Non-pigmented ciliary epithelial cell (primary cell): ENCODE data around the gene BACH2.
"Not testable (repeated sequence)": the region's sequence is repeated elsewhere in the genome, so short reads cannot be mapped to it uniquely, and the experiment has no call there.

Experiments
- DNase-seq: peaks from one replicate; pipeline ENCODE4 v3.0.0-alpha.2; 2010; ENCODE audit warnings: low read depth

BACH2 gene

GRCh38 chr6:90301816-90302215, 5.2 kb upstream of the BACH2 start:
- no peak for DNase-seq

DNA sequence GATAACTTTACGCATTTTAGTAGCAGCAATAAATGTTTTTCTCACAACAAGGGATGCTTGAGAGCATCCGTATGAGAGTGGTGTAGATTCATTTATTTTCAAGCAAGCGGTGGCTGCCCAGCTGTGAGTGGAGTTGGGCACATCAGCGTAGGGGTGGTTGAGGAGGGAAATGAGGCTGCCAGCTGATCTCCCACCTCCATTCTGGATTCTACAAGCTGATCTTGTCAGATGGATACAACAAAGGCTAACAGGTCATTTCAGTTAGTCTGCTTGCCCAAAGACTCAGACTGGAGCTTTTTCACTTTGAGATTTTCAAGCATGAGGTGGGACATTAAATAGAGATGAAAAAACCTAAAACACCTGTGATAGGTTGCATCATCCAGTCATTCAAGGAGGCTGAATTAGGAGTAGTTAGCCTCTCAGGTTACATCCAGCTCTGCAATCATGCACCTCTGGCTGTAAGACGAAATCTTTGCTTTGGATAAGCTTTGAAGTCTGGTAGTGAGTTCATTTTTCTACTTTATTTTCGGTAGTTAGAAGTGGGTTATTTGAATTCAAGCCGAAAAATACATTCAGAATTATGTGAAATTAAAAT, 1.9 kb upstream of the BACH2 start:
- no peak for DNase-seq

DNA sequence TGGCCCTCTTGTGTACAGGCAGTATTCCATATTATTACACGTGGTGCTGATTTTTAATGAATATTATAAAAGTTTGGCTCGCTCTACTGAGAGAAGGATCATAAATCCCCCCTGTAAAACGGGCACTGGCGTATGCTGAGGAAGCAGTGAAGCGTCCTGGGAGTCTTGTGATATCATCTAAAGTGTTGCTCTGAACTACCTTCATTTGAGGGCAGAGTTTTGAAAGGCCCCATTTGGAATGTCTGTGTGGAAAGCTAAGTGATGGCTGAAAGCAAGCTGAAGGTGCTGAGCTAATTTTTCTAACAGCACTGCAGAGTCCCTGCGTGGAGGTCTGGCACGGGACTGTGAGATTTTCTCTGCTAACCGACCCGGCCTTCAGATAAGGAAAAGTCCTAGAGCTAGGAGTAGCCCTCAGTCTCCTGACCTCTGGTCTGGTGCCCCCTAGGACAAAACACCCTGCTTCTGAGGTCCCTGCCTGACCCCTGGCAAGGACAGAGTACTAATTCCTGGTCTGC, 1.3 kb upstream of the BACH2 start:
- DNase-seq = no peak

DNA sequence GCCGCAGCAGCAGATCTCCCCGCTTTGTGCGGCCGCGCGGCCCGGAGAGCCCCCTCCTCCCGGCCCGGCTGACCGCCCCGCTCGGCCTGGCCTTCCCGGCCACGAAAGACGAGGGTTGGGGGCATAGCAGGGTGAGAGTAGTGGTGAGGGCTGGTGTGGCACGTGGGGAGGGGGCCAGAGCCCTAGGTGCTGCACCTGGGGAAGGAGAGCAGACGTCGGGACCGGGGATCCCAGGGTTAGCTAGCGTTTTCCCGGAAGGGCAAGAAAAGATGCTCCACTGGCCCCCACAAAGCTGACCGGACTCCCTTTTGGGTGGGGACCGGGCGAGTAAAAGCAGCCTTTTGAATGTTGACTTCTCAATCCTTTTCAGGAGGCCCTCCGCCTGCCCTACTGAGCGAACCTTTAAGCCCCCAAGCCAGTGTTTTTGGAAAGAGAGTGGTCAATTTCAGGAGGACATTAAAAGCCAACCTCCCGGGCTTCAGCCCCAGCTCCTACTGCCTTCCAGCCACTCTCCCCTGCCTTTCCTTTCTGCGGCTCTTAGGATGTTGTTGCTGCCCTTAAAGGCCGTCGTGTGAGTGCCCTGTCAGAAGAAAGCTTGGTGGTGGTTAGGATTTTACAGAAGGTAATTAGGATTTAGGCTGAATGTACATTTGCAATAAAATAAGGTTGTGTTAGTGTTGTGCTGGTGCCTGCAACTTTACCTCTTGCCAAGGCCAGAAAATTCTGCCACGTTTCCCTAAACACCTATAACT, 648 bp upstream of the BACH2 start:
- no peak for DNase-seq

GRCh38 chr6:90295854-90296340, 746 bp downstream of the BACH2 start:
- no peak for DNase-seq

DNA sequence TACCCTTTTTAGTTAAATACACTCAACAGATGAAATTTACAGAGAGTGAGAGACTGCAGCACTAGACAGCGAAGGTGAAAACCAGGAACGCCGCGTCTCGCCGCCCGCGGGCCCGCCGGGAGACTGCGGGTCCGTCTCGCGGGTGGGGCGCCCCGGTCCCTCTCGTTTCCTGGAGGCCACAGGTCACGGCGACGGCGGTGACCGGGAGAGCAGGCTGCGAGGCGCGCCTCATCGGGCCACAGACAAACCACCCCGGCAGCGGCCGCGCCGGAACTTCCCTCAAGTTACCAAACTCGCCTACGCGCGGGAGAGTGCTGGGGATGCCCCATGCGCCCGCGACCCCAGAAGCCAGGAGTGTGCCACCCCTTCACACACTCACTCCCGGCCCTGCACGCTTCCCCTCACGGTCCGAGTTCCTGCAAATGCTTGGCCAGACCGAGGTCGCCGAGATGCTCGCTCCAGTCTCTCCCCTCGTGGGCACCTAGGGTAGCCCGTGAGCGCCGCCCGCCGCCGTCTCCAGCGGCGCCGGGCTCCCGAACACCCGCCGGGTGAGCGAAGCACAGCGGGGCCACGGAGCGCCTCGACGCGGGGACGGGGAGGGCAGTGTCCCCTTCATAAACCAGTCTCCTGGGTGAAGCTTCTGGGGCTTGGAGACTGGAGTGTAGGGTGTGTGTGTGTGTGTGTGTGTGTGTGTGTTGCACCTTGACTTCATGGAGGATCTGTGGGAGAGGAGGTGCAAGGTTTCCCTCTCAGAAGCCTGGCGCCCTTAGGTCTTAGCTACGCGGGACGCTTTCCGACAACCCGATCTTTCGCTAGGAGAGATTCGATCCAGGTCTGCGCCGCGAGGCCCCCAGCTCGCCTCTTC, 1.4 kb downstream of the BACH2 start:
- DNase-seq = no peak

- no peak for DNase-seq
Measured at GRCh38 chr6:90294614-90294988, 2.0 kb downstream of the BACH2 start.

- DNase-seq = no peak
Measured at GRCh38 chr6:90294008-90294511, 2.6 kb downstream of the BACH2 start.

DNA sequence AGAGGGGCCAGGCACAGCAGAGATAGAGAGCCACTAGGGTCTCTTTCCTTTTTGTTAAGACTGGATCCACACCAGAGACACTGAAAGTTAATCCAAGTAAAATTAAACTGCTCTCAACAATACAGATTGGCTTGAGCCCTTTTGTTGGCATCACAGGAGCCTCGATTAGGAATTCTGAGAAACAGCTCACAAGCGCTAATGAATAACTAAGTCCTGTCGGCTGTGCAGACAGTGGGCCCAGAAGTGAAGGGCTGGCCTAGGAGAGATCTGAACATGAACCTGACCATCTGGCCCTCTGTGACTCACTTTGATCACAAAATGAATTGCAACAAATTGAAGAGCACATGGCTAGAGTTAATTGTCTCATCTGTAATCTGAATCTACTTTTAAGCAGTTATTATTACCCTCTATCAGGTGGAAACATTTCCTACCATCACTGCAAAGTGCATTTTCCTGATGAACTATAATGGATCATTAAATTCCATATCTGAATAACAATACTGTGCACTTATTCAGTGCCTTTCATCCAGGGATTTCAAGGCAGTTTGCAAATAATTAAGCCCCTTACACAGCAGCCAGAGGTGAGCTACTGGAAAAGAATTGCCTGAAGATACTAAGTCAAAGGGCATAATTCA, 3.2 kb downstream of the BACH2 start:
- DNase-seq = no peak

GRCh38 chr6:90291565-90291964, 5.1 kb downstream of the BACH2 start:
- no peak for DNase-seq

DNA sequence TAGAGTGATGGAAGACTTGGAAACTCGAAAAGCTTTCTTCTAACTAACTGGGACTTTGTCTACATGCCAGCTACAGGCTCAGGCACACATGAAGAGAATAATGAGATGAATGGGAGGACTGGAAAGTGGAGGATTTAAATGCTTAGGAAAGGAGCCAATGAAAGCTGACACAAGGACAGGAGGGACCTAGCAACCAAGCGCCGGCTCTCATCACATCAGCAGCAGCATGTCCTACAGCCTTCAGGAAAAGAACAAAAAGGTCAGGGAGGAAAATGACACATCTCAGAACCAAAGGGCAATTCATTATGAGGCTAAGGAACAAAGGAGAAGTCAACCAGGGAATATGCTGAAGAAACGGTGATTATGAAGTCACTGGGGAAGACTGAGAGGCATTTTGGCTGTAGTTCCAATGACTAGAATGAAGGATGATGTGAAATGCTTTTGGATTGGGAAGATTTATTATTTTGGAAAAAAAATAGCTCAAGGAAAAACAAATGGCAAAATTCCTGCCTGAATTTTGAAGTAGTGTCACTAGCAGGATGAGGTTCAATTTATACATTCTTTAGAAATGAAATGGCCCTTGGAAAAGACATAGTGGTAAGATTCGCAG, 5.7 kb downstream of the BACH2 start:
- no peak for DNase-seq

- DNase-seq = no peak
Measured at GRCh38 chr6:90289902-90290301, 6.7 kb downstream of the BACH2 start.

GRCh38 chr6:90288404-90288803, 8.2 kb downstream of the BACH2 start:
- DNase-seq = no peak

DNA sequence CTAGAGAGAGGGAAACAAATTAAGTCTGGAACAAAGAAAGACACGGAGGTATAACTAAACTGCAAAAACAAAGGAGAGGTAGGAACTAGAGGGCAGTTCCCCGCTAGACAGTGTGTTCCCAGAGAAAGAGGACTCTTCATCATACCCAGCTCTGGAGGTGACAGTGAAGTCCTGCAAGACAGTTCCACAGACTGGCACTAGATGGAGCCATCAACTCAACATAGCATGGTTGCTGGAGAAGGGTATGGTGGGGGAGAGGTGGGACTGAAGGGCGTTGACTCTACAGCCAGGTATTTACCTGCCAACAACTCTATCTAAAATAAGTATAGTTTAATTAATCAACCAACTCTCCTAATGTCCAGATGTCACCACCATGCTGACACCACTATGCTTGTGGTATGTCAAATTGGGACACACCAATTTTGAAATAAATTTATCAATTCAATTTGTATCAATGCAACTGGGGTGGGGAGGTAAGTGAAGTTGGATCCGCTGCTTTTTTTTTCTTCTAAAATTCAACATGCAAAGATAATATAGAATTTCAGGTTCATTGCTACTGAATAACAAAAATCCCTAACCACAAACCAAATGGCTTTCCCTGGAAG, 9.7 kb downstream of the BACH2 start:
- no peak for DNase-seq

DNA sequence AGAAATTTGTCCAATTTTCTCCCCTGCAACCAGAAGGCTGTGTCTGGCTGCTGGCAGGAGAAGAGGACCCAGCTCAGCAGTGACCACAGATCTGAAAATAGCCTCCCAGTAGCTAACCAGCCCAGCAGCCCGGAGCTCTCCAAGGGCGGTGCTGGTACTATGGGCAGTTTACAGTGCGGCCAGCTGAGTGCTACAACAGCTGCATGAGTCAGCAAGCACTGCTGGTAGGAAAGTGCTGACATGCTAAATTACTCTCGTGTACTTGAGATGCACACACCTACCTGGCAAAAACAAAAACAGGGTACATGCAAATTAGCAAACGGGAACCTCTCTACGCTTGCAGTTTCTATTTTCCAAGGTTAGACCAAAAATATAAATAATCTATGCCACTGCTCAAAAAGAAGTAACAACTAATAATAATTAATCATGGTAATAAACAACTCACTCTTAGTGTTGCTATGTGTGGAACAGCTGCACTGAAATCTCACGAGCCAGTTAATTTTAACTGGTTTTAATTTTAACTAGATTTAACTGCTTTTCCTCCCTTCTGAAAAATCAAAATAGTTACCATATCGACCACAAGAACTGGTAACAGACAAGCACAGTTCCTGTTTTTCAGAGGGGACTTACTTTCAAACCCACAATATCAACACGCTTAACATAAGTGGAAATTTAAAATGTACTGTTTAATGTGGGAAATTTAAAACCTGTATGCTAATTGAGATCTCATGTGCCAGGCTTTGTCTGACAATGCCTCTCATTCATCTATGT, 10.8 kb downstream of the BACH2 start:
- peak; percentile 81 for DNase-seq

GRCh38 chr6:90285042-90285481, 11.6 kb downstream of the BACH2 start:
- no peak for DNase-seq

GRCh38 chr6:90284236-90285041, 12.2 kb downstream of the BACH2 start:
- DNase-seq = peak; percentile 91

DNA sequence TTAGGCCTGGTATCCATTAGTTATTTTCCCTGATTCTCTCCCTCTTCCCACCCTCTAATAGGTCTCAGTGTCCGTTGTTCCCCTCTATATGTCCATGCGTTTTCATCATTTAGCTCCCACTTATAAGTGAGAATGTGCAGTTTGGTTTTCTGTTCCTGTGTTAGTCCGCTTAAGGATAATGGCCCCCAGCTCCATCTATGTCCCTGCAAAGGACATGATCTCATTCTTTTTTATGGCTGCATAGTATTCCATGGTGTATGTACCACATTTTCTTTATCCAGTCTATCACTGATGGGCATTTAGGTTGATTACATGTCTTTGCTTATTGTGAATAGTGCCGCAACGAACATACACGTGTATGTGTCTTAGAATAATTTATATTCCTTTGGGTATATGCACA, 14.4 kb downstream of the BACH2 start:
- DNase-seq = not testable (repeated sequence)

DNA sequence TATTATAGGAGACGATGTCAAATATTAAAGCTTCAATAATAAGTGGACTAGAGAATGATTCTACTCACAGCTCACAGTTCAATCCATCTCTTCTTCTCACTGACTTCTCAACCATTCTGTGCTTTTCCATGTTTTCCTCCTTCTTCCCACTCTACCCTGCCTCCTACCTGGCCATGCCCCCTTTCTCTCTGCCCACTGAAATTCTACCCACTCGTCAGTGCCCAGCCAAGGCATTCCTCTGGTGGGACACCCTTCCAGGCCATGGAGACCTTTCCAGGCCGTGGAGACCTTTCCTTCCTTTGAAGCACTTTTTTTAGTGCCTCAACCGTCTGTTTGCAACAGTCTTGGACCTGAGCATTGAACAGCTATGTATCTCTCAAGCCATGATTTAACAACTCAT, 18.5 kb downstream of the BACH2 start:
- DNase-seq = no peak
